Brain microvascular endothelial cell (primary cell): ENCODE results near the gene CHSY1.

Source experiments
- DNase-seq: peaks from one replicate; pipeline ENCODE4 v3.0.0-alpha.2; 2020
- H3K27ac ChIP-seq: fragments of 250-450 bp; sonication (Bioruptor Pico); 2 replicates; pipeline ENCODE4 v1.5.1; 2020; ENCODE audit warnings: mild to moderate bottlenecking, moderate library complexity
- H3K27me3 ChIP-seq: fragments of 250-450 bp; sonication (Bioruptor Pico); replicated peaks from 2 replicates; pipeline ENCODE4 v1.5.1; 2020; ENCODE audit warnings: mild to moderate bottlenecking
- H3K36me3 ChIP-seq: fragments of 250-450 bp; sonication (Bioruptor Pico); replicated peaks from 2 replicates; pipeline ENCODE4 v1.5.1; 2020; ENCODE audit warnings: mild to moderate bottlenecking
- H3K4me3 ChIP-seq: 2 replicates; pipeline ENCODE4 v1.5.1; 2011; ENCODE audit warnings: low read depth, mild to moderate bottlenecking, control low read depth, low read length, moderate library complexity
- in situ Hi-C: cut with HindIII; loops from 2 replicates; pipeline ENCODE4 v1.10.0; 2017; ENCODE audit warnings: low sequenced_read_pairs, low pct_ligation_motif_present
- TF ChIP-seq, protein P1 (sequence below): IDR thresholded peaks from 2 replicates; pipeline ENCODE4 v1.5.1; 2011; ENCODE audit warnings: low read depth, mild to moderate bottlenecking, moderate library complexity, low read length, control low read depth, inconsistent platforms; ENCODE audit errors: missing control alignments

Gene CHSY1

DNA sequence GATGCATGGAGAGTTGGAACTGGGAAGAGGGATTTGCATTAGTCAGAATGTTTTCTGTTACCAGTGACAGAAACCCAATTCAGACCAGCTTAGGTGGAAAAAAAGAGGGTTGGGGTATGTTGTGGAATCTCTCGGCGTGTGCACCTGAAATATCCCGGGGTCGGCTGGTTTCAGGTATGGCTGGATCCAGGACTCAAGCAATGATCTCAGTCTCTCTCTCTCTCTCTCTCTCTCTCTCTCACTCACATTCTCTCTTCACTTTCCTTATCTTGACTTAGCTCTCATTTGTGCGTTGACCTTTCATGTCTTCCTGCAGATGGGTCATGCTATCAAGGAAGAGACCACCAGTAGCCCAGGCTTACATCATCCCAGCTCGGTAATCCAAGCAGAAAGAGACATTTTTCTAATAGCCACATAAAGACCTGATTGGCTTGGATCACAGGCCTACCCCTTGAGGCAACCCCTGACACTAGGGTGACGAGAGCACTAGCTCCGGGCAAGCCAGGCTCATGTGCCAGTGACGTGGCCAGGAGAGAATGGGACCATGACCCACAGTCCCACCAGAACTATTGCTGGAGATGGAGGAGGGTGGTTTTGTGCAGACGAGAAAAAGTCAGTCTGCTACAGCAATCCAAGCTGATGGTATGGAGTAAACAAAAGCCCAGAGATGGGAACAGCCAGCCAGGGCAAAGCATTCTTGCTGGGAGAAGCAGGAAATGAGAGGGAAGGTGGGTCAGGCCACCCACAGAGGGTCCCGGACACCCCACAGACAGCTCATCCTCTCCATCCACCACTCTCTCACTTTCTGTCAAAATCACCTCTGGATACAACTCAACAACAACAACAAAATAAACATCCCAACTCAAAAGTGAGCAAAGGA, 91.7 kb downstream of the CHSY1 start:
- in situ Hi-C loops, result no loop called here
- Histone ChIP-seq H3K4me3 (no peak overlapping the region), H3K27me3 (no peaks in the 10 kb centered on the region), H3K27ac (no peak overlapping the region), H3K36me3 (no peaks in the 10 kb centered on the region)
- TF ChIP-seq, protein P1, sequence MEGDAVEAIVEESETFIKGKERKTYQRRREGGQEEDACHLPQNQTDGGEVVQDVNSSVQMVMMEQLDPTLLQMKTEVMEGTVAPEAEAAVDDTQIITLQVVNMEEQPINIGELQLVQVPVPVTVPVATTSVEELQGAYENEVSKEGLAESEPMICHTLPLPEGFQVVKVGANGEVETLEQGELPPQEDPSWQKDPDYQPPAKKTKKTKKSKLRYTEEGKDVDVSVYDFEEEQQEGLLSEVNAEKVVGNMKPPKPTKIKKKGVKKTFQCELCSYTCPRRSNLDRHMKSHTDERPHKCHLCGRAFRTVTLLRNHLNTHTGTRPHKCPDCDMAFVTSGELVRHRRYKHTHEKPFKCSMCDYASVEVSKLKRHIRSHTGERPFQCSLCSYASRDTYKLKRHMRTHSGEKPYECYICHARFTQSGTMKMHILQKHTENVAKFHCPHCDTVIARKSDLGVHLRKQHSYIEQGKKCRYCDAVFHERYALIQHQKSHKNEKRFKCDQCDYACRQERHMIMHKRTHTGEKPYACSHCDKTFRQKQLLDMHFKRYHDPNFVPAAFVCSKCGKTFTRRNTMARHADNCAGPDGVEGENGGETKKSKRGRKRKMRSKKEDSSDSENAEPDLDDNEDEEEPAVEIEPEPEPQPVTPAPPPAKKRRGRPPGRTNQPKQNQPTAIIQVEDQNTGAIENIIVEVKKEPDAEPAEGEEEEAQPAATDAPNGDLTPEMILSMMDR, result no peak
- no peak for DNase-seq

DNA sequence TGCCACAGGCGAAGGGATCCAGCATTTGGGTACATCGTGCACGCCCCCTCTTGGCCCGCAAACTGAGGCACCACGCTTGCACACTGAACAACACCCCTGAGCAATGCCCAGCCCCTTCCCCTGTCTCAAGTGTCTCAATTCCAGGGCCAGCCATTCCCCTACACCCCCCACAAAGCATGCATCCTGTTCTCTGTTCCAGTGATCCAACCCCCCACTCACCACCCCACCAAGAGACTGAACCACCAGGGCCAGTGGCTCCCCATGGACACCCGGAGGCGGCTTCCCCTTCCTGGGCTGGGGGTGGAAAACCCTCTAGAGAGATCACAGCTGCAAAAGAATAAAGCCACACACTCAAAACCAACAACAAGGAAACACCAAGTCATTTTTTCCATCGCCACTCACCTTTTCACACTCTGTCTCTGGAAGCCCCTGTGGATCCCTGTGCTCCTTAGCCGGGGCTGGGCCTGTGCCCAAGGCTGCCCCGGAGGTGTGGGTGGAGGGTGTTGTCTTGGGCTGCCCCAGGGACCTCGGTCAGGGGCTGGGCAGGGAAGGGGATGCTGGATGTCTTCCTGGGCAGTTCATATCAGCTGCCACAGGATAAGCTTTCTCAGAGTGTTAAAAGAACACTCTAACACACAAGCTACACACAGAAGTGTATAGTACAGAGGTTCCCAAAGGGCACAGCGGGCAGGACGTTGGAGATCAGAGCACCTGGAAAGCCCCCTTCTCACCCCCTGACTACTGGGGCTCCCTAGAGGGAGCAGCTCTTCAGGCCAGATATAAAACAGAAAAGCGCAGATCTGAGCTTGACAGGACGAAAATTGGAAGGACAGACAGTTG, 92.5 kb downstream of the CHSY1 start:
- no peaks in the 10 kb centered on the region for H3K36me3 ChIP-seq
- no peak for DNase-seq
- H3K27ac ChIP-seq, result no peak overlapping the region
- no peaks in the 10 kb centered on the region for H3K27me3 ChIP-seq
- TF ChIP-seq, protein P1, result no peak
- in situ Hi-C loops, result no loop called here
- H3K4me3 ChIP-seq, result no peak overlapping the region

DNA sequence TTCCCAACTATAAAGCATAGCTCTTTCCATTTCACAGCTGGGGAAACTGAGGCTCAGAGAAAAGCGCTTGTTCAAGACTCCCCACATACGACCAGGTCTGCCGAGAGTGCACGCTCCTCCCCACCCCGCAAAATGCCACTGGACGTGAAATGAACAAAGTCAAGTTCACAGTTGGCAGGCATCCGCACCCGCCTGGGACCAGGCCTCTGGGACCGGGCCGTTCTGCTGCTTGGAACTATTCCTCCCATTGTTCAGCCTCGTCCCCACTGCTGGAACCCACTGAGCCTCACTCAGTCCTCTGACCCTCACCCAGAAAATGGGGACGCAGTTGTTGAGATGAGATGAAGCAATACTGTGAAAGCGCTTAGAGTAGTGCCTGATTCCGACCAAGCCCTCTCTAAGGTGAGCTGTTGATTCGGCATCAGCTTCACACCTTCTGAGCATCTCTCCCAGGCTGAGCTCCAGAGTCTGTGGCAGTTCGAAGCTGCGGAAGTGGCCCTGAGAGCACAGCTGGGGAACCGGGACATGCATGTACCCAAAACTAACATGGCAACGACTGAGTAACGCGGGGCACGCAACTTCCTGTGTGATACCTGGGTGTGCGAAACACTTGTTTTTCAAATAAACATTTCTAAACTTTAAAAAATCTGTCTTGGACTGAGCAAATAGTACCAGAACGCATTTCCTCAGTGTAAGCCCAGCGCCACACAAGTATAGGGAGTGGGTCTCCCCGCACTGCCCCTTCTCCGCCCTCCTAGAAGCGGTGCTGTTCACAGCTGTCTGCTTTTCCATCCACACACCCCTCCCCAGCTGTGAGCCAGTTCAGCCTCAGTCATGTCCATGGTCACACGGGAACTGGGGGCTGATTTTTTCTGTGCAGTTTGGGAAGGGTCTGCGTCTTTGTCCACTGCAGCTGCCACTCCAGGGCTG, 93.4 kb downstream of the CHSY1 start:
- TF ChIP-seq, protein P1, result no peak
- in situ Hi-C loops, result no loop called here
- Histone ChIP-seq H3K27me3 (no peaks in the 10 kb centered on the region), H3K4me3 (no peak overlapping the region), H3K36me3 (no peaks in the 10 kb centered on the region), H3K27ac (no peak overlapping the region)
- DNase-seq, result no peak

DNA sequence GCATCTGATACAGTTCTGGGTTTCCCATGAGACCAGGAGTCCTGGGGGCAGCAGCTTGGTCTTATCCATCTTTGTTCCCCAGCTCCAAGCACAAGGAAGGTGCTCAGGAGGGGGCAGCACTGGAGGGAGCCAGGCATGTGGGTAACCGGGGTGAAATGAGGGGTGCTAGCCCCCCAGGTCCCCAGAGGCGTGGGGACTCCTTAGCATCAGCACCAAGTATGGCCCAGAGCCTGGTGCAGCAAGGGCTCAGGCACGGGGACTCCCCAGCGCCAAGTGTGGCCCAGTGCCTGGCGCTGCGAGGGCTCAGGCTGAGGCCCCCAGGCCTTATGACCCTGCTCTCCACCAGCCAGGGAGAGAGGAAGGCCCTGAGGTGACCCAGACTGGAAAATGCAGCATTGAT, 94.1 kb downstream of the CHSY1 start:
- Histone ChIP-seq H3K4me3 (no peak overlapping the region), H3K27me3 (no peaks in the 10 kb centered on the region), H3K36me3 (no peaks in the 10 kb centered on the region), H3K27ac (no peak overlapping the region)
- no peak for DNase-seq
- TF ChIP-seq, protein P1, result no peak
- in situ Hi-C loops, result no loop called here

DNA sequence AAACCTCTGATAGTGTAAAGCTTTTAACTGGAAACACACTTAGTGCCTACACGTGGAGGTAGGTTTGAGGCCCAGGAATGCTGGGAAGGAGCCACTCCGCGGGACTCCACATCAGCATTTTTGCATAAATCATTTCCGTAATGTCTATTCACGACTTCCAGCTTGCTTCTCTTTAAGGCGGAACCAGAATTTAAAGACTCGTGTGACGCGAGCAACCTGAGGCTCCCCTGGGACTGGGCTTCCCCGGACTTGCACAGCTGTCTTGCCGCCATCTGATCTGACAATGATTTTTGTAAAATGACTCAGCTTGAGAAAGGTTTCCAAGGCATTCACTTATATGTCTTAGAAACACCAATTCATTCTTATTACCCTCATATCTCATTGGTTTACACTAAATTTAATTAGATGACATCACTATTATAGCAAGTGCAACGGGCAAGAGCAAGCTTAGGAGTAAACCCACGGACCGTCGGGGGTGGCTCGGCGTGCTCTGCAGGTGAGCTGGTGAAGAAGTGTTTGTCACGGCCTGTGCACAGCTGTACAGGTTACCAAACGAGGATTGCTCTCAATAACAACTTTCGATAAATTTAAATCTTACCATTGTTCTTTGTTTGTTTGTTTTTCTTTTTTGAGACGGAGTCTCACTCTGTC, 95.2 kb downstream of the CHSY1 start:
- no peak overlapping the region for H3K4me3 ChIP-seq

More for the DNA sequence above, 95.2 kb downstream of the CHSY1 start:
- Histone ChIP-seq H3K36me3 (no peaks in the 10 kb centered on the region), H3K27me3 (no peaks in the 10 kb centered on the region), H3K27ac (no peak overlapping the region)
- peak; percentile 78 for DNase-seq
- in situ Hi-C loops, result no loop called here
- TF ChIP-seq, protein P1, result no peak
